ENCODE results near the gene VANGL1.

VANGL1 gene

GRCh38 chr1:115705085-115705951 lies 63.5 kb downstream of the VANGL1 start:
- DNase-seq (ENCODE audit: low read depth, low spot score): no peak

GRCh38 chr1:115705963-115706362 lies 64.2 kb downstream of the VANGL1 start:
- DNase-seq (ENCODE audit: low read depth, low spot score): no peak

- no peak for DNase-seq (ENCODE audit: low read depth, low spot score)
These were observed 65.0 kb downstream of the VANGL1 start for GRCh38 chr1:115706587-115707425.

- no peak for DNase-seq (ENCODE audit: low read depth, low spot score)
These were observed 69.3 kb downstream of the VANGL1 start for GRCh38 chr1:115710859-115711624.

GRCh38 chr1:115712911-115713609 lies 71.3 kb downstream of the VANGL1 start:
- no peak for DNase-seq (ENCODE audit: low read depth, low spot score)

- no peak for DNase-seq (ENCODE audit: low read depth, low spot score)
These were observed 72.1 kb downstream of the VANGL1 start for GRCh38 chr1:115713906-115714305.

- no peak for DNase-seq (ENCODE audit: low read depth, low spot score)
These were observed 72.9 kb downstream of the VANGL1 start for GRCh38 chr1:115714572-115715141.

GRCh38 chr1:115717541-115717940 lies 75.8 kb downstream of the VANGL1 start:
- DNase-seq (ENCODE audit: low read depth, low spot score): no peak

GRCh38 chr1:115718011-115718754 lies 76.4 kb downstream of the VANGL1 start:
- no peak for DNase-seq (ENCODE audit: low read depth, low spot score)

- DNase-seq (ENCODE audit: low read depth, low spot score): no peak
These were observed 77.5 kb downstream of the VANGL1 start for GRCh38 chr1:115719285-115719684.

GRCh38 chr1:115722221-115722620 lies 80.5 kb downstream of the VANGL1 start:
- no peak for DNase-seq (ENCODE audit: low read depth, low spot score)

- DNase-seq (ENCODE audit: low read depth, low spot score): no peak
These were observed 82.0 kb downstream of the VANGL1 start for GRCh38 chr1:115723756-115724155.

GRCh38 chr1:115725600-115725999 lies 83.8 kb downstream of the VANGL1 start:
- DNase-seq (ENCODE audit: low read depth, low spot score): no peak

- no peak for DNase-seq (ENCODE audit: low read depth, low spot score)
These were observed 84.4 kb downstream of the VANGL1 start for GRCh38 chr1:115726161-115726560.

- no peak for DNase-seq (ENCODE audit: low read depth, low spot score)
These were observed 84.8 kb downstream of the VANGL1 start for GRCh38 chr1:115726570-115726969.

- no peak for DNase-seq (ENCODE audit: low read depth, low spot score)
These were observed 86.0 kb downstream of the VANGL1 start for GRCh38 chr1:115727706-115728249.

GRCh38 chr1:115728341-115728740 lies 86.6 kb downstream of the VANGL1 start:
- DNase-seq (ENCODE audit: low read depth, low spot score): no peak

GRCh38 chr1:115729756-115730155 lies 88.0 kb downstream of the VANGL1 start:
- no peak for DNase-seq (ENCODE audit: low read depth, low spot score)

GRCh38 chr1:115732316-115732715 lies 90.5 kb downstream of the VANGL1 start:
- DNase-seq (ENCODE audit: low read depth, low spot score): no peak

- DNase-seq (ENCODE audit: low read depth, low spot score): no peak
These were observed 99.0 kb downstream of the VANGL1 start for GRCh38 chr1:115740811-115741210.

All from activated CD4-positive, CD25-positive, alpha-beta regulatory T cell treated with anti-CD3 and anti-CD28 coated beads, Interleukin-2, amount 50 U/mL, for 16 hours (primary cell).